PC-9 (cell line): ENCODE data around the gene OSGEP. TPM values are rescaled to one million over a fixed set of nuclear protein-coding genes. Genes with fewer than 3 reads are reported as not detected.

Source experiments
- BruUV-seq: library from RNA; stranded (reverse); fragments of 400-500 nt; replicated peaks from 2 replicates; lab custom pipeline; 2021; lab: Mats Ljungman, UMichigan
- CTCF ChIA-PET: fragments of 300-600 bp; sonication (Branson Sonifier 250); formaldehyde crosslinking; loops from one replicate; lab custom pipeline; 2022; ENCODE audit warnings: antibody characterized with exemption; lab: Charles Lee
- POLR2A ChIA-PET: fragments of 300-600 bp; sonication (Branson Sonifier 250); formaldehyde crosslinking; loops from one replicate; lab custom pipeline; 2022; ENCODE audit warnings: antibody characterized with exemption; ENCODE audit not compliant: unreplicated experiment; lab: Charles Lee
- DNase-seq, 2 experiments: peaks; one replicate each; pipeline versions ENCODE4 v3.0.0 to v3.0.0-alpha.2; 2015 to 2022; ENCODE audit warnings: mixed read lengths in 1 of 2
- H2AFZ ChIP-seq: fragments of 200-600 bp; sonication (generic); 2 replicates; pipeline ENCODE4 v1.8.1; 2017; ENCODE audit warnings: antibody characterized with exemption
- H3F3A ChIP-seq: fragments of 200-600 bp; sonication (generic); 2 replicates; pipeline ENCODE4 v1.8.1; 2017; ENCODE audit warnings: antibody characterized with exemption, mild to moderate bottlenecking, low read depth; ENCODE audit not compliant: insufficient read depth
- H3K27ac ChIP-seq: fragments of 200-600 bp; sonication (generic); 2 replicates; pipeline ENCODE4 v1.6.1; 2016; ENCODE audit warnings: mixed run types
- H3K27me3 ChIP-seq: fragments of 200-600 bp; sonication (generic); 2 replicates; pipeline ENCODE4 v1.6.1; 2016; ENCODE audit warnings: low read depth, mixed run types; ENCODE audit not compliant: insufficient read depth
- H3K36me3 ChIP-seq: fragments of 200-600 bp; sonication (generic); 2 replicates; pipeline ENCODE4 v1.6.1; 2016; ENCODE audit warnings: low read depth, mixed run types
- H3K4me1 ChIP-seq: fragments of 200-600 bp; sonication (generic); replicated peaks from 2 replicates; pipeline ENCODE4 v1.6.1; 2016; ENCODE audit warnings: mixed run types; ENCODE audit not compliant: insufficient read depth
- H3K4me2 ChIP-seq: fragments of 200-600 bp; sonication (generic); 2 replicates; pipeline ENCODE4 v1.6.1; 2017; ENCODE audit warnings: mixed run types
- H3K4me3 ChIP-seq: fragments of 200-600 bp; sonication (generic); 2 replicates; pipeline ENCODE4 v1.6.1; 2016; ENCODE audit warnings: mixed run types
- H3K79me2 ChIP-seq: fragments of 200-600 bp; sonication (generic); 2 replicates; pipeline ENCODE4 v1.6.1; 2017; ENCODE audit warnings: low read depth, mixed run types
- H3K9me2 ChIP-seq: fragments of 200-600 bp; sonication (generic); 2 replicates; pipeline ENCODE4 v1.8.1; 2017; ENCODE audit warnings: mild to moderate bottlenecking; ENCODE audit not compliant: insufficient read depth
- H3K9me3 ChIP-seq: fragments of 200-600 bp; sonication (generic); 2 replicates; pipeline ENCODE4 v1.8.1; 2016; ENCODE audit warnings: low read depth; ENCODE audit not compliant: insufficient read depth
- H4K20me1 ChIP-seq: fragments of 200-600 bp; sonication (generic); 2 replicates; pipeline ENCODE4 v1.8.1; 2017; ENCODE audit not compliant: insufficient read depth
- CTCF ChIP-seq: fragments of 200-600 bp; sonication (generic); conservative IDR thresholded peaks from 2 replicates; pipeline ENCODE4 v1.6.1; 2017; ENCODE audit warnings: mixed run types, antibody characterized with exemption, mild to moderate bottlenecking, moderate library complexity
- EZH2 ChIP-seq: fragments of 200-600 bp; sonication (generic); IDR thresholded peaks from 2 replicates; pipeline ENCODE4 v1.8.0; 2017; ENCODE audit warnings: antibody characterized with exemption, low read depth
- intact Hi-C: fragments of 100-400 bp; cut with micrococcal nuclease; formaldehyde crosslinking; loops from one replicate; pipeline ENCODE4 v1.10.0; 2022; ENCODE audit not compliant: unreplicated experiment
- total RNA-seq: library from RNA; stranded (reverse); gene quantifications from 2 replicates; pipeline ENCODE4 v1.2.3, GENCODE V29; 2021

Gene OSGEP
- total RNA-seq, 1 experiment from 2014 or later = 20.6 TPM

GRCh38 chr14:20469242-20469889 lies 14.8 kb upstream of the OSGEP start, which contains the start of gene PNP:
Gene PNP, plus strand, starts transcription at chr14:20469406. Its CDS starts 119 bp downstream, at chr14:20469525.
- H4K20me1 ChIP-seq = no peaks in the 10 kb centered on the region
- H3K27ac ChIP-seq = peak within 1 kb of the TSS; percentile 80
- H3K4me2 ChIP-seq = peak within 1 kb of the TSS; percentile 100
- intact Hi-C loops = loop anchor here (1.0 to 10.0 kb wide), 2 partner anchors 8 to 125 kb away; partner anchors contain the start of genes PARP2 and PIP4P1
- CTCF ChIA-PET = interaction anchor here (0.6 kb wide), 1 partner anchor 16 kb away, joined by 3 read pairs; no protein-coding TSS in a partner anchor
- H3K4me3 ChIP-seq = peak within 1 kb of the TSS; percentile 80
- H3K4me1 ChIP-seq = no peaks in the 10 kb centered on the region; the same call in none of the 2 replicates
- H3K79me2 ChIP-seq = peaks cover 23% of the 10 kb centered on the region
- no peaks in the 10 kb centered on the region for H3K36me3 ChIP-seq
- POLR2A ChIA-PET = interaction anchor here (0.6 to 1.2 kb wide), 2 partner anchors 8 to 253 kb away, joined by 3 to 5 read pairs; partner anchors contain the start of gene PIP4P1
- no peaks in the 10 kb centered on the region for H3K27me3 ChIP-seq
- H3K9me2 ChIP-seq = no peaks in the 10 kb centered on the region
- no peaks in the 10 kb centered on the region for H3K9me3 ChIP-seq
- H2AFZ ChIP-seq = peak within 1 kb of the TSS; percentile 94
- no peak for TF ChIP-seq CTCF
- no peak for TF ChIP-seq EZH2
- peak; percentile 74 to 76 for DNase-seq
- BruUV-seq = no TSS peak
- H3F3A ChIP-seq = peaks cover 11% of the 10 kb centered on the region; the same call in 1 of the 2 replicates

- TF ChIP-seq EZH2 (no peak), CTCF (no peak)
- Histone ChIP-seq H3K36me3 (no peaks in the 10 kb centered on the region), H3K4me2 (peak overlapping the region; percentile 100), H3K79me2 (peaks cover 23% of the 10 kb centered on the region), H3F3A (peaks cover 11% of the 10 kb centered on the region; the same call in 1 of the 2 replicates), H3K9me2 (no peaks in the 10 kb centered on the region), H4K20me1 (no peaks in the 10 kb centered on the region), H3K27ac (peak overlapping the region; percentile 80; the same call in 1 of the 2 replicates), H3K27me3 (no peaks in the 10 kb centered on the region), H2AFZ (peak overlapping the region; percentile 94), H3K9me3 (no peaks in the 10 kb centered on the region), H3K4me1 (no peaks in the 10 kb centered on the region; the same call in none of the 2 replicates), H3K4me3 (peak overlapping the region; percentile 80; the same call in 1 of the 2 replicates)
- DNase-seq = no peak
- intact Hi-C loops = loop anchor here (1.0 to 10.0 kb wide), 2 partner anchors 8 to 124 kb away; partner anchors contain the start of genes PARP2 and PIP4P1
- ChIA-PET POLR2A (no interaction called here), CTCF (no interaction called here)
- no TSS peak for BruUV-seq
Measured at GRCh38 chr14:20468764-20469241, 14.2 kb upstream of the OSGEP start.
